Measurements from ENCODE around the gene PPP1R13B. TPM values are rescaled to one million over a fixed set of nuclear protein-coding genes. Genes with fewer than 3 reads are reported as not detected.

Gene PPP1R13B
- total RNA-seq, 2 experiments from 2014 or later = 8.2 to 18.9 TPM

GRCh38 chr14:103861413-103862392 lies 14.3 kb upstream of the PPP1R13B start:
- intact Hi-C loops (cut with micrococcal nuclease; ENCODE audit: unreplicated experiment) = no loop called here
- H4K20me1 ChIP-seq (ENCODE audit: insufficient read depth, low read length) = no peaks in the 10 kb centered on the region
- H3K36me3 ChIP-seq (ENCODE audit: insufficient read depth, low read length) = no peaks in the 10 kb centered on the region
- H3K79me2 ChIP-seq (ENCODE audit: insufficient read depth, low read depth, low read length) = no peaks in the 10 kb centered on the region
- H3K4me2 ChIP-seq (ENCODE audit: low read length) = no peak overlapping the region
- no peak overlapping the region for H3K4me3 ChIP-seq (ENCODE audit: low read depth, low read length, poor library complexity, severe bottlenecking)
- H3K9me2 ChIP-seq (ENCODE audit: insufficient read depth, low read length) = no peaks in the 10 kb centered on the region
- H3K4me1 ChIP-seq (ENCODE audit: insufficient read depth, low read length, poor library complexity, severe bottlenecking) = no peaks in the 10 kb centered on the region
- no peak for DNase-seq (ENCODE audit: low spot score)
- BruUV-seq (replicated peaks) = no TSS peak
- no peak overlapping the region for H2AFZ ChIP-seq (ENCODE audit: low read length)
- no peak overlapping the region for H3K27ac ChIP-seq (ENCODE audit: low read depth, low read length, poor library complexity, severe bottlenecking)
- no peak for TF ChIP-seq EZH2phosphoT487 (IDR thresholded peaks at IDR 0.05; ENCODE audit: borderline replicate concordance, low read depth, low read length)
- no peak for TF ChIP-seq CTCF (conservative IDR thresholded peaks at IDR 0.05; ENCODE audit: low read length)
- POLR2A ChIA-PET = interaction anchor here (0.5 kb wide), 1 partner anchor 270 kb away, joined by 4 read pairs; no protein-coding TSS in a partner anchor
- no peaks in the 10 kb centered on the region for H3K9me3 ChIP-seq (ENCODE audit: low read length)
- CTCF ChIA-PET (ENCODE audit: unreplicated experiment) = no interaction called here

- Histone ChIP-seq H3K4me2 (ENCODE audit: low read length) (no peak overlapping the region), H3K79me2 (ENCODE audit: insufficient read depth, low read depth, low read length) (no peaks in the 10 kb centered on the region), H2AFZ (ENCODE audit: low read length) (no peak overlapping the region), H3K27ac (ENCODE audit: low read depth, low read length, poor library complexity, severe bottlenecking) (no peak overlapping the region), H3K4me1 (ENCODE audit: insufficient read depth, low read length, poor library complexity, severe bottlenecking) (no peaks in the 10 kb centered on the region), H4K20me1 (ENCODE audit: insufficient read depth, low read length) (no peaks in the 10 kb centered on the region), H3K9me2 (ENCODE audit: insufficient read depth, low read length) (no peaks in the 10 kb centered on the region), H3K9me3 (ENCODE audit: low read length) (no peaks in the 10 kb centered on the region), H3K36me3 (ENCODE audit: insufficient read depth, low read length) (no peaks in the 10 kb centered on the region), H3K4me3 (ENCODE audit: low read depth, low read length, poor library complexity, severe bottlenecking) (no peak overlapping the region)
- ChIA-PET CTCF (ENCODE audit: unreplicated experiment) (interaction anchor here (0.6 kb wide), 1 partner anchor 36 kb away, joined by 4 read pairs; no protein-coding TSS in a partner anchor), POLR2A (interaction anchor here (1.2 kb wide), 1 partner anchor 54 kb away, joined by 3 read pairs; no protein-coding TSS in a partner anchor)
- no peak for TF ChIP-seq EZH2phosphoT487 (IDR thresholded peaks at IDR 0.05; ENCODE audit: borderline replicate concordance, low read depth, low read length)
- no peak for TF ChIP-seq CTCF (conservative IDR thresholded peaks at IDR 0.05; ENCODE audit: low read length)
- BruUV-seq (replicated peaks) = no TSS peak
- intact Hi-C loops (cut with micrococcal nuclease; ENCODE audit: unreplicated experiment) = no loop called here
- DNase-seq (ENCODE audit: low spot score) = no peak
Observed at GRCh38 chr14:103859416-103860202, 12.2 kb upstream of the PPP1R13B start.
